K562 (cell line): Measurements from ENCODE around the gene C6orf47. TPM values are rescaled to one million over a fixed set of nuclear protein-coding genes. Genes with fewer than 3 reads are reported as not detected.

Experiments used
- ASH1L ChIP-seq: fragments of 450-650 bp; IDR thresholded peaks from 2 replicates; pipeline ENCODE4 v1.6.1; 2018; ENCODE audit warnings: borderline replicate concordance, mild to moderate bottlenecking, low read depth; ENCODE audit not compliant: partially characterized antibody
- BCL6 ChIP-seq: fragments of 250-450 bp; sonication (Bioruptor Pico); IDR thresholded peaks from 2 replicates; pipeline ENCODE4 v1.4.0; 2020
- BMI1 ChIP-seq: fragments of 150-350 bp; IDR thresholded peaks from 2 replicates; pipeline ENCODE4 v1.6.1; 2014; ENCODE audit warnings: low read length
- CREBBP ChIP-seq: IDR thresholded peaks from one replicate; pipeline ENCODE4 v1.6.1; 2012; ENCODE audit warnings: low read depth, mild to moderate bottlenecking, control low read depth, inconsistent platforms, low read length
- ESRRA ChIP-seq: fragments of 450-650 bp; IDR thresholded peaks from 2 replicates; pipeline ENCODE4 v1.6.1; 2014; ENCODE audit warnings: low read depth, mild to moderate bottlenecking, moderate library complexity, borderline replicate concordance
- MAFG ChIP-seq: fragments of 450-650 bp; conservative IDR thresholded peaks from 2 replicates; pipeline ENCODE4 v1.6.1; 2016; ENCODE audit warnings: missing genetic modification characterization, missing compliant biosample characterization
- RBM34 ChIP-seq: fragments of 200-400 bp; formaldehyde crosslinking; IDR thresholded peaks from 2 replicates; pipeline ENCODE4 v1.6.1; 2018; ENCODE audit warnings: low read length, borderline replicate concordance; ENCODE audit not compliant: insufficient read depth
- RHOXF2B ChIP-seq: fragments of 250-450 bp; sonication (Bioruptor Pico); conservative IDR thresholded peaks from 2 replicates; pipeline ENCODE4 v1.5.1; 2021
- TARDBP ChIP-seq: fragments of 450-650 bp; IDR thresholded peaks from 2 replicates; pipeline ENCODE4 v1.6.1; 2016
- WHSC1 ChIP-seq: IDR thresholded peaks from one replicate; pipeline ENCODE4 v1.6.1; 2012; ENCODE audit warnings: low read length, control low read depth, inconsistent platforms
- ZBED1 ChIP-seq: IDR thresholded peaks from 2 replicates; pipeline ENCODE4 v1.6.1; 2014
- ZNF77 ChIP-seq: fragments of 250-450 bp; sonication (Bioruptor Pico); IDR thresholded peaks from 2 replicates; pipeline ENCODE4 v1.5.0; 2020
- polyA plus RNA-seq, 8 experiments: library from polyadenylated mRNA; depleted of rRNA in 4 of 8; stranded (reverse) in 5 of 8; unstranded in 3 of 8; fragments of >200 nt; fragmentation: Nextera tagmentation in 2 of 8; fragmentation: Illumina TruSeq in 1 of 8; extraction: Ambion mirVana in 2 of 8; extraction: Trizol in 1 of 8; gene quantifications; 2 replicates each; pipeline versions ENCODE4 v1.2.1 to v1.2.3, GENCODE V29; 2011 to 2014; ENCODE audit warnings: inconsistent platforms in 1 of 8, missing spikeins in 1 of 8
- total RNA-seq, 7 experiments: library from RNA; depleted of rRNA in 6 of 7; stranded (reverse); fragments of >200 nt in 6 of 7; fragmentation: Illumina TruSeq in 2 of 7; extraction: Trizol in 2 of 7; gene quantifications; 2 replicates each; pipeline versions ENCODE4 v1.2.1 to v1.2.3, GENCODE V29; 2011 to 2021; ENCODE audit warnings: low replicate concordance in 1 of 7
- TF ChIP-seq, protein P1 (sequence below): sonication (generic); IDR thresholded peaks from 2 replicates; pipeline ENCODE4 v1.6.1; 2016
- TF ChIP-seq, protein P2 (sequence below), 2 experiments: fragments of 450-650 bp; IDR thresholded peaks; 2 replicates each; pipeline ENCODE4 v1.6.1; 2016; ENCODE audit warnings: mild to moderate bottlenecking in 2 of 2, borderline replicate concordance in 1 of 2, low read depth in 1 of 2, moderate library complexity in 1 of 2
- TF ChIP-seq, protein P3 (sequence below): sonication (generic); formaldehyde crosslinking; IDR thresholded peaks from 2 replicates; pipeline ENCODE4 v1.8.1; 2023; ENCODE audit warnings: mild to moderate bottlenecking, missing genetic modification reagents
- TF ChIP-seq, protein P4 (sequence below): fragments of 250-450 bp; sonication (Bioruptor Pico); IDR thresholded peaks from 2 replicates; pipeline ENCODE4 v1.4.0; 2020; ENCODE audit warnings: mild to moderate bottlenecking, moderate library complexity

C6orf47 gene
- total and polyA plus RNA-seq, 9 of the 15 experiments (the other 6 are each of a cell fraction or from before 2014, with no cell fraction given): 0.14 to 43.8 (median 27.0) TPM

DNA sequence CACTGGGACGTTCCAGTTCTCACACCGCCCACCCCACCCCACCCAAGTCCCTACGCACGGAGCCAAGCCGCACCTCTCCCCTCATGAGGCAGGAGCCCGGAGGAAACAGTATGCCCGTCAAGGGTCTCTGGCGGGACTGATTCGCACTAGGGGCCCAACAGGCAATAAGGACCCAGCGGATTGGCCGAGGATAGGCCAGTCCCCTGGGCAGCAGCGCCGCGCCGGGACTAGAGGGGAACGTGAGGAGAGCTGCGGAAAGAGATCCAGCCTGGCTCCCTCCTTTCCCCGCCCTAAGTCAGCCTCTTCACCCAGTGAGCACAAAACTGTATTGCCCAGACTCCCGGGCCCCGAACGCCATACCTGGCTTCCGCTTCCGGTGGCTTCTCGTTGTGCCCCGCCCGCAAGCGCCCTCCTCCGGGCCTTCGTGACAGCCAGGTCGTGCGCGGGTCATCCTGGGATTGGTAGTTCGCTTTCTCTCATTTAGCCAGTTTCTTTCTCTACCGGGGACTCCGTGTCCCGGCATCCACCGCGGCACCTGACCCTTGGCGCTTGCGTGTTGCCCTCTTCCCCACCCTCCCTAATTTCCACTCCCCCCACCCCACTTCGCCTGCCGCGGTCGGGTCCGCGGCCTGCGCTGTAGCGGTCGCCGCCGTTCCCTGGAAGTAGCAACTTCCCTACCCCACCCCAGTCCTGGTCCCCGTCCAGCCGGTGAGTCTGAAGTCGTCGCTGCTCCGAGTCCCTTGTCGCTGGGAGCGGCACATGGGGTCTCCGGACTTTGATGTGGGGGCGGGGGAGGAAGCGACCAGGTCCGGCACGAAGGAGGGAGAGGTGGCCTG, 5.1 kb upstream of the C6orf47 start, which contains the start of gene CSNK2B (continued):
- TF ChIP-seq, protein P1, sequence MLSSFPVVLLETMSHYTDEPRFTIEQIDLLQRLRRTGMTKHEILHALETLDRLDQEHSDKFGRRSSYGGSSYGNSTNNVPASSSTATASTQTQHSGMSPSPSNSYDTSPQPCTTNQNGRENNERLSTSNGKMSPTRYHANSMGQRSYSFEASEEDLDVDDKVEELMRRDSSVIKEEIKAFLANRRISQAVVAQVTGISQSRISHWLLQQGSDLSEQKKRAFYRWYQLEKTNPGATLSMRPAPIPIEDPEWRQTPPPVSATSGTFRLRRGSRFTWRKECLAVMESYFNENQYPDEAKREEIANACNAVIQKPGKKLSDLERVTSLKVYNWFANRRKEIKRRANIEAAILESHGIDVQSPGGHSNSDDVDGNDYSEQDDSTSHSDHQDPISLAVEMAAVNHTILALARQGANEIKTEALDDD: no peak
- TF ChIP-seq ZNF77 (0 out of 2 replicates have a peak, but pooled peaks have one; percentile 2), TARDBP (peak; percentile 79; the same call in 1 of the 2 replicates), ASH1L (no peak), MAFG (tag) (no peak), ZBED1 (peak; percentile 91; the same call in 1 of the 2 replicates), RHOXF2B (CRISPR knock-in tag) (peak; percentile 86; the same call in 1 of the 2 replicates), CREBBP (no peak), ESRRA (peak; percentile 87), WHSC1 (no peak), BCL6 (0 out of 2 replicates have a peak, but pooled peaks have one; percentile 41), RBM34 (no peak), BMI1 (0 out of 2 replicates have a peak, but pooled peaks have one; percentile 17)
- TF ChIP-seq, protein P2, sequence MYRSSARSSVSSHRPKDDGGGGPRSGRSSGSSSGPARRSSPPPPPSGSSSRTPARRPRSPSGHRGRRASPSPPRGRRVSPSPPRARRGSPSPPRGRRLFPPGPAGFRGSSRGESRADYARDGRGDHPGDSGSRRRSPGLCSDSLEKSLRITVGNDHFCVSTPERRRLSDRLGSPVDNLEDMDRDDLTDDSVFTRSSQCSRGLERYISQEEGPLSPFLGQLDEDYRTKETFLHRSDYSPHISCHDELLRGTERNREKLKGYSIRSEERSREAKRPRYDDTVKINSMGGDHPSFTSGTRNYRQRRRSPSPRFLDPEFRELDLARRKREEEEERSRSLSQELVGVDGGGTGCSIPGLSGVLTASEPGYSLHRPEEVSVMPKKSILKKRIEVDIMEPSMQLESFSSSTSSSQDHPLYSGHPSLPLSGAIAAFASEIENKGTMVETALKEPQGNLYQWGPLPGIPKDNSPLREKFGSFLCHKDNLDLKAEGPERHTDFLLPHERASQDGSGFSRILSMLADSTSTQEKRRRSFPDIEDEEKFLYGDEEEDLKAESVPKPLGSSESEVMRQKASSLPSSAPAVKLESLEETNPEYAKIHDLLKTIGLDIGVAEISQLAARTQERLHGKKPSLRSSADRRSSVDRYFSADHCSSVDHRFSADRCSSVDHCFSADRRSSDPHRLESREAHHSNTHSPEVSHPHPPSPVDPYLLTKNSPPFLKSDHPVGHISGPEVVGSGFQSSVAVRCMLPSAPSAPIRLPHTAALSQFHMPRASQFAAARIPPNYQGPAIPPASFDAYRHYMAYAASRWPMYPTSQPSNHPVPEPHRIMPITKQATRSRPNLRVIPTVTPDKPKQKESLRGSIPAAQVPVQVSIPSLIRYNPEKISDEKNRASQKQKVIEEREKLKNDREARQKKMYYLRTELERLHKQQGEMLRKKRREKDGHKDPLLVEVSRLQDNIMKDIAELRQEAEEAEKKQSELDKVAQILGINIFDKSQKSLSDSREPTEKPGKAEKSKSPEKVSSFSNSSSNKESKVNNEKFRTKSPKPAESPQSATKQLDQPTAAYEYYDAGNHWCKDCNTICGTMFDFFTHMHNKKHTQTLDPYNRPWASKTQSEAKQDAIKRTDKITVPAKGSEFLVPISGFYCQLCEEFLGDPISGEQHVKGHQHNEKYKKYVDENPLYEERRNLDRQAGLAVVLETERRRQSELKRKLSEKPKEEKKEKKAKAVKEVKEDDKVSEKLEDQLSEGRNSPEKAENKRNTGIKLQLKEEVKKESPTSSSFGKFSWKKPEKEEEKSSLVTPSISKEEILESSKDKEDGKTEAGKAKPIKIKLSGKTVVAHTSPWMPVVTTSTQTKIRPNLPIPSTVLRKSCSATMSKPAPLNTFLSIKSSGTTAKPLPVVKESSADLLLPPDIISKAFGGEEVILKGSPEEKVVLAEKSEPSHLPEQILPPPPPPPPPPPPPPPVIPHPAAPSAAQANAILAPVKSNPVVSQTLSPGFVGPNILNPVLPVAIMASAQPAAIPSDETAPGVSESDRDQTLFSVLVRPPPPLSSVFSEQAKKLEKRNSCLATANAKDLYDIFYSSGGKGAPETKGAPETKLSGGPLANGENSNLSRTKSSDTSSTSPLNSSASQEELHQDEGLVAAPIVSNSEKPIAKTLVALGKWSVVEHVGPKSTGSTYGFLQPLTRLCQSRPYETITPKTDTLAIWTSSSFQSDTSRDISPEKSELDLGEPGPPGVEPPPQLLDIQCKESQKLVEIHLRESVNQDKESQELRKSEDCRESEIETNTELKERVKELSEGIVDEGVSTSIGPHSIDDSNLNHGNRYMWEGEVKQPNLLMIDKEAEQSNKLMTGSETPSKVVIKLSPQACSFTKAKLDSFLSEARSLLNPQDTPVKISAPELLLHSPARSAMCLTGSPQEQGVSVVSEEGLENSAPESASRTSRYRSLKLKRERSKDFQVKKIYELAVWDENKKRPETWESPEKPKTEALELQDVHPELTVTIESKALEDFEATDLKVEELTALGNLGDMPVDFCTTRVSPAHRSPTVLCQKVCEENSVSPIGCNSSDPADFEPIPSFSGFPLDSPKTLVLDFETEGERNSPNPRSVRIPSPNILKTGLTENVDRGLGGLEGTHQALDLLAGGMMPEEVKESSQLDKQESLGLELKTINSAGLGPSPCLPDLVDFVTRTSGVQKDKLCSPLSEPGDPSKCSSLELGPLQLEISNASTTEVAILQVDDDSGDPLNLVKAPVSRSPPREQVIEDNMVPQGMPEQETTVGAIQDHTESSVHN (IDR thresholded peaks at IDR 0.05; ENCODE audit: borderline replicate concordance in 1 of 2, low read depth in 1 of 2): no peak
- TF ChIP-seq, protein P3, sequence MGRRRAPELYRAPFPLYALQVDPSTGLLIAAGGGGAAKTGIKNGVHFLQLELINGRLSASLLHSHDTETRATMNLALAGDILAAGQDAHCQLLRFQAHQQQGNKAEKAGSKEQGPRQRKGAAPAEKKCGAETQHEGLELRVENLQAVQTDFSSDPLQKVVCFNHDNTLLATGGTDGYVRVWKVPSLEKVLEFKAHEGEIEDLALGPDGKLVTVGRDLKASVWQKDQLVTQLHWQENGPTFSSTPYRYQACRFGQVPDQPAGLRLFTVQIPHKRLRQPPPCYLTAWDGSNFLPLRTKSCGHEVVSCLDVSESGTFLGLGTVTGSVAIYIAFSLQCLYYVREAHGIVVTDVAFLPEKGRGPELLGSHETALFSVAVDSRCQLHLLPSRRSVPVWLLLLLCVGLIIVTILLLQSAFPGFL: no peak
- TF ChIP-seq, protein P4, sequence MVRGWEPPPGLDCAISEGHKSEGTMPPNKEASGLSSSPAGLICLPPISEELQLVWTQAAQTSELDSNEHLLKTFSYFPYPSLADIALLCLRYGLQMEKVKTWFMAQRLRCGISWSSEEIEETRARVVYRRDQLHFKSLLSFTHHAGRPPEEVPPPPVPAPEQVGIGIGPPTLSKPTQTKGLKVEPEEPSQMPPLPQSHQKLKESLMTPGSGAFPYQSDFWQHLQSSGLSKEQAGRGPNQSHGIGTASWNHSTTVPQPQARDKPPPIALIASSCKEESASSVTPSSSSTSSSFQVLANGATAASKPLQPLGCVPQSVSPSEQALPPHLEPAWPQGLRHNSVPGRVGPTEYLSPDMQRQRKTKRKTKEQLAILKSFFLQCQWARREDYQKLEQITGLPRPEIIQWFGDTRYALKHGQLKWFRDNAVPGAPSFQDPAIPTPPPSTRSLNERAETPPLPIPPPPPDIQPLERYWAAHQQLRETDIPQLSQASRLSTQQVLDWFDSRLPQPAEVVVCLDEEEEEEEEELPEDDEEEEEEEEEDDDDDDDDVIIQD: no peak
